ENCODE data around the gene BCL7A. TPM values are rescaled to one million over a fixed set of nuclear protein-coding genes. Genes with fewer than 3 reads are reported as not detected.

Gene BCL7A
- polyA plus RNA-seq, 2 of the 4 experiments (the other 2 are of a cell fraction) = 9.2 to 9.4 TPM

DNA sequence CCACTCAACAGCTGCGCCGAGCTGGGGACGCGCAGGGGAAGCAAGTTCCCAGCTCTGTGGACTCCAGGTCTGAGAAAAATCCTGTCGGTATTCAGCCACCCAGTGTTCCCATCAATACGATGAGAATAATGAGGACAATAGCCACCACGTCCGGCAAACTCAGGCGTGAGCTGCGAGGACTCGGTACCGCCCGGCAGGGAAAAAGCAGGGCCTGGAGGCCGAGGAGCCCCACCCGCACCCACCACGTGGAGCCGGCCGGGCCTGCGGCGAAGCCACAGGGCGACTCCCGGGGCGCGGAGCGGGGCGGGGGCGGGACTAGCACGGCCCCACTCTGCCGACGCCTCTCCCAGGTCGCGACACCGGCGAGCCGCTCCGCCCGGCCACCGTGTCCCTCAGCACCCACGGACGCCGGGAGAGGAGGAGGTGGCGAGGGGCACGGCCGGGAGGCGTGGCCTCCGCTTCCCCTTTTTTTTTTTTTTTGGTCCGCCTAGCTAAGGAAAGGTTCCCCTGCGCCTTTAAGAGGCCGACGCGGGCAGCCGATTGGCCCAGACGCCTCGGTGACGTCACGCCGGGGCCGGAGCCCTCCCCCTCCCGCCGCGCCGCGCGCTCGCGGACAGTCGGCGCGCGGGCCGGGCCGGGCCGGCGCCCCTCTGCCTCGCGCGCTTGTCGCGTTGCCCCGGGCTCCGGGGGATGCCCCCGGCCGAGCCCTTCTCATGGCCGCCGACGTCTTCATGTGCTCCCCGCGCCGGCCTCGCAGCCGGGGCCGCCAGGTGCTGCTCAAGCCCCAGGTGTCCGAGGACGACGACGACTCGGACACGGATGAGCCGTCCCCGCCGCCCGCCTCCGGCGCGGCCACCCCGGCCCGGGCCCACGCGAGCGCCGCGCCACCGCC is 56.7 kb downstream of the BCL7A start, which contains the start of gene MLXIP (continued):
- TF ChIP-seq ATOH8 (CRISPR knock-in tag; IDR thresholded peaks at IDR 0.05; ENCODE audit: low read depth) = peak; percentile 62; the same call in 1 of the 2 replicates
- TF ChIP-seq ZFP36 (IDR thresholded peaks at IDR 0.05; ENCODE audit: borderline replicate concordance, partially characterized antibody) = no peak
- 0 out of 3 replicates have a peak, but pooled peaks have one; percentile 11 for TF ChIP-seq SMC3 (IDR thresholded peaks at IDR 0.05)
- TF ChIP-seq USF2 (IDR thresholded peaks at IDR 0.05) = peak; percentile 40; the same call in 1 of the 2 replicates
- TF ChIP-seq CBX2 (IDR thresholded peaks at IDR 0.05; ENCODE audit: borderline replicate concordance, low read depth) = no peak
- TF ChIP-seq BCL3 (IDR thresholded peaks at IDR 0.05) = peak; percentile 73; the same call in 1 of the 3 replicates
- TF ChIP-seq HDAC2 (IDR thresholded peaks at IDR 0.05) = no peak
- TF ChIP-seq RCOR1 (IDR thresholded peaks at IDR 0.05; ENCODE audit: low read depth, low read length) = no peak
- TF ChIP-seq, protein P1, sequence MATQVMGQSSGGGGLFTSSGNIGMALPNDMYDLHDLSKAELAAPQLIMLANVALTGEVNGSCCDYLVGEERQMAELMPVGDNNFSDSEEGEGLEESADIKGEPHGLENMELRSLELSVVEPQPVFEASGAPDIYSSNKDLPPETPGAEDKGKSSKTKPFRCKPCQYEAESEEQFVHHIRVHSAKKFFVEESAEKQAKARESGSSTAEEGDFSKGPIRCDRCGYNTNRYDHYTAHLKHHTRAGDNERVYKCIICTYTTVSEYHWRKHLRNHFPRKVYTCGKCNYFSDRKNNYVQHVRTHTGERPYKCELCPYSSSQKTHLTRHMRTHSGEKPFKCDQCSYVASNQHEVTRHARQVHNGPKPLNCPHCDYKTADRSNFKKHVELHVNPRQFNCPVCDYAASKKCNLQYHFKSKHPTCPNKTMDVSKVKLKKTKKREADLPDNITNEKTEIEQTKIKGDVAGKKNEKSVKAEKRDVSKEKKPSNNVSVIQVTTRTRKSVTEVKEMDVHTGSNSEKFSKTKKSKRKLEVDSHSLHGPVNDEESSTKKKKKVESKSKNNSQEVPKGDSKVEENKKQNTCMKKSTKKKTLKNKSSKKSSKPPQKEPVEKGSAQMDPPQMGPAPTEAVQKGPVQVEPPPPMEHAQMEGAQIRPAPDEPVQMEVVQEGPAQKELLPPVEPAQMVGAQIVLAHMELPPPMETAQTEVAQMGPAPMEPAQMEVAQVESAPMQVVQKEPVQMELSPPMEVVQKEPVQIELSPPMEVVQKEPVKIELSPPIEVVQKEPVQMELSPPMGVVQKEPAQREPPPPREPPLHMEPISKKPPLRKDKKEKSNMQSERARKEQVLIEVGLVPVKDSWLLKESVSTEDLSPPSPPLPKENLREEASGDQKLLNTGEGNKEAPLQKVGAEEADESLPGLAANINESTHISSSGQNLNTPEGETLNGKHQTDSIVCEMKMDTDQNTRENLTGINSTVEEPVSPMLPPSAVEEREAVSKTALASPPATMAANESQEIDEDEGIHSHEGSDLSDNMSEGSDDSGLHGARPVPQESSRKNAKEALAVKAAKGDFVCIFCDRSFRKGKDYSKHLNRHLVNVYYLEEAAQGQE (IDR thresholded peaks at IDR 0.05) = no peak
- peak; percentile 67 for TF ChIP-seq POLR2A (IDR thresholded peaks at IDR 0.05; ENCODE audit: low read length)
- TF ChIP-seq KDM1A (IDR thresholded peaks at IDR 0.05; ENCODE audit: low read depth) = no peak
- no peak for TF ChIP-seq ELK1 (IDR thresholded peaks at IDR 0.05; ENCODE audit: low read depth, low read length)
- TF ChIP-seq ESRRA (IDR thresholded peaks at IDR 0.05; ENCODE audit: borderline replicate concordance, low read length) = no peak
- no peak for TF ChIP-seq CHD2 (IDR thresholded peaks at IDR 0.05; ENCODE audit: low read length, partially characterized antibody)
- TF ChIP-seq RNF2 (IDR thresholded peaks at IDR 0.05; ENCODE audit: borderline replicate concordance, low read depth) = no peak
- TF ChIP-seq, protein P2, sequence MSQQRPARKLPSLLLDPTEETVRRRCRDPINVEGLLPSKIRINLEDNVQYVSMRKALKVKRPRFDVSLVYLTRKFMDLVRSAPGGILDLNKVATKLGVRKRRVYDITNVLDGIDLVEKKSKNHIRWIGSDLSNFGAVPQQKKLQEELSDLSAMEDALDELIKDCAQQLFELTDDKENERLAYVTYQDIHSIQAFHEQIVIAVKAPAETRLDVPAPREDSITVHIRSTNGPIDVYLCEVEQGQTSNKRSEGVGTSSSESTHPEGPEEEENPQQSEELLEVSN (IDR thresholded peaks at IDR 0.05; ENCODE audit: borderline replicate concordance, low read depth) = peak; percentile 96
- no peak for TF ChIP-seq BHLHE40 (IDR thresholded peaks at IDR 0.05; ENCODE audit: low read depth, low read length)
- TF ChIP-seq FOSB (CRISPR knock-in tag; IDR thresholded peaks at IDR 0.05) = no peak
- no peak; the same call in 1 of the 2 replicates for TF ChIP-seq GATA3 (IDR thresholded peaks at IDR 0.05; ENCODE audit: borderline replicate concordance)
- no peak for TF ChIP-seq PBX3 (IDR thresholded peaks at IDR 0.05)
- no peak for TF ChIP-seq ZSCAN20 (CRISPR knock-in tag; IDR thresholded peaks at IDR 0.05)
- no peak for TF ChIP-seq NR3C1 (IDR thresholded peaks at IDR 0.05)
- TF ChIP-seq FOXS1 (CRISPR knock-in tag; IDR thresholded peaks at IDR 0.05) = no peak
- peak in 1 of 2 experiments; percentile 69; a peak in 3 of 5 replicates for TF ChIP-seq JUN (IDR thresholded peaks at IDR 0.05)
- no peak for TF ChIP-seq RAD21 (conservative IDR thresholded peaks at IDR 0.05 in 1 of 2, IDR thresholded peaks at IDR 0.05 in 1 of 2)
- TF ChIP-seq RFX5 (IDR thresholded peaks at IDR 0.05) = 0 out of 2 replicates have a peak, but pooled peaks have one; percentile 27

Data from A549 (cell line).